OCI-LY7 (cell line): ENCODE data around the gene SMPD3. TPM values are rescaled to one million over a fixed set of nuclear protein-coding genes. Genes with fewer than 3 reads are reported as not detected.

ENCODE experiments used
- BruUV-seq: library from RNA; stranded (reverse); fragments of 400-500 nt; replicated peaks from 2 replicates; lab custom pipeline; 2021; lab: Mats Ljungman, UMichigan
- CTCF ChIA-PET: fragments of 300-600 bp; sonication (Branson Sonifier 250); formaldehyde crosslinking; loops from one replicate; lab custom pipeline; 2022; ENCODE audit warnings: antibody characterized with exemption; ENCODE audit not compliant: unreplicated experiment; lab: Charles Lee
- POLR2A ChIA-PET: fragments of 300-600 bp; sonication (Branson Sonifier 250); formaldehyde crosslinking; loops from one replicate; lab custom pipeline; 2022; ENCODE audit warnings: antibody characterized with exemption; lab: Charles Lee
- DNase-seq: peaks from one replicate; pipeline ENCODE4 v3.0.0-alpha.2; 2015; ENCODE audit warnings: low spot score
- H2AFZ ChIP-seq: fragments of 200-600 bp; sonication (generic), shearing (Covaris generic); 2 replicates; pipeline ENCODE4 v1.6.1; 2014; ENCODE audit warnings: mild to moderate bottlenecking, antibody characterized with exemption, low read length, moderate library complexity
- H3K27ac ChIP-seq: fragments of 200-600 bp; sonication (generic); 2 replicates; pipeline ENCODE4 v1.5.1; 2014; ENCODE audit warnings: mixed run types, low read depth, mild to moderate bottlenecking, moderate library complexity, low read length, inconsistent platforms; ENCODE audit not compliant: poor library complexity, severe bottlenecking
- H3K36me3 ChIP-seq: fragments of 200-600 bp; sonication (generic); 2 replicates; pipeline ENCODE4 v1.6.1; 2014; ENCODE audit warnings: mild to moderate bottlenecking, antibody characterized with exemption, low read length, moderate library complexity, mixed read lengths; ENCODE audit not compliant: insufficient read depth
- H3K4me1 ChIP-seq: fragments of 200-600 bp; sonication (generic); 2 replicates; pipeline ENCODE4 v1.5.1; 2014; ENCODE audit warnings: mild to moderate bottlenecking, low read length; ENCODE audit not compliant: insufficient read depth, poor library complexity, severe bottlenecking
- H3K4me2 ChIP-seq: fragments of 200-600 bp; sonication (generic); 2 replicates; pipeline ENCODE4 v1.6.1; 2014; ENCODE audit warnings: mild to moderate bottlenecking, low read length
- H3K4me3 ChIP-seq: fragments of 200-600 bp; sonication (generic); 2 replicates; pipeline ENCODE4 v1.5.1; 2014; ENCODE audit warnings: mild to moderate bottlenecking, low read depth, low read length; ENCODE audit not compliant: poor library complexity, severe bottlenecking
- H3K79me2 ChIP-seq: fragments of 200-600 bp; sonication (generic); 2 replicates; pipeline ENCODE4 v1.6.1; 2016; ENCODE audit warnings: low read depth, mild to moderate bottlenecking, low read length, moderate library complexity, mixed read lengths; ENCODE audit not compliant: insufficient read depth
- H3K9me2 ChIP-seq: fragments of 200-600 bp; sonication (generic); 2 replicates; pipeline ENCODE4 v1.6.1; 2016; ENCODE audit warnings: mild to moderate bottlenecking, low read length, mixed read lengths; ENCODE audit not compliant: insufficient read depth
- H3K9me3 ChIP-seq: fragments of 200-600 bp; sonication (generic); 2 replicates; pipeline ENCODE4 v1.6.1; 2014; ENCODE audit warnings: mild to moderate bottlenecking, mixed run types, low read length, mixed read lengths
- H4K20me1 ChIP-seq: fragments of 200-600 bp; sonication (generic); 2 replicates; pipeline ENCODE4 v1.6.1; 2014; ENCODE audit warnings: mild to moderate bottlenecking, antibody characterized with exemption, low read length, moderate library complexity, mixed read lengths; ENCODE audit not compliant: insufficient read depth
- CTCF ChIP-seq: fragments of 200-600 bp; sonication (generic); conservative IDR thresholded peaks from 2 replicates; pipeline ENCODE4 v1.5.1; 2014; ENCODE audit warnings: mild to moderate bottlenecking, antibody characterized with exemption, low read length, moderate library complexity, mixed read lengths
- EZH2phosphoT487 ChIP-seq: fragments of 200-600 bp; sonication (generic); IDR thresholded peaks from 2 replicates; pipeline ENCODE4 v1.6.1; 2018; ENCODE audit warnings: low read depth, borderline replicate concordance, mild to moderate bottlenecking, mixed run types, antibody characterized with exemption, low read length, moderate library complexity, mixed read lengths
- intact Hi-C: fragments of 100-400 bp; cut with micrococcal nuclease; formaldehyde crosslinking; loops from one replicate; pipeline ENCODE4 v1.10.0; 2022; ENCODE audit not compliant: unreplicated experiment
- total RNA-seq, 2 experiments: library from RNA; depleted of rRNA in 1 of 2; stranded (reverse); fragments of >200 nt in 1 of 2; shearing (Covaris generic) in 1 of 2; gene quantifications; 2 replicates each; pipeline ENCODE4 v1.2.3, GENCODE V29; 2014 to 2022

Gene SMPD3
- total RNA-seq, 2 experiments from 2014 or later = 0.16 to 0.51 TPM

GRCh38 chr16:68434624-68435210 lies 13.6 kb downstream of the SMPD3 start:
- H3K36me3 ChIP-seq = no peaks in the 10 kb centered on the region
- no peak overlapping the region for H2AFZ ChIP-seq
- DNase-seq = no peak
- BruUV-seq = no TSS peak
- H3K9me3 ChIP-seq = peaks cover 7% of the 10 kb centered on the region; the same call in 1 of the 2 replicates
- no peaks in the 10 kb centered on the region for H3K9me2 ChIP-seq
- intact Hi-C loops = no loop called here
- H3K4me1 ChIP-seq = no peaks in the 10 kb centered on the region
- no peak overlapping the region for H3K4me2 ChIP-seq
- H4K20me1 ChIP-seq = no peaks in the 10 kb centered on the region
- no peak overlapping the region for H3K27ac ChIP-seq
- no peaks in the 10 kb centered on the region for H3K79me2 ChIP-seq
- no peak overlapping the region for H3K4me3 ChIP-seq
- CTCF ChIA-PET = no interaction called here
- TF ChIP-seq CTCF (no peak), EZH2phosphoT487 (no peak)
- POLR2A ChIA-PET = interaction anchor here (0.6 kb wide), 1 partner anchor 285 kb away, joined by 3 read pairs; no protein-coding TSS in a partner anchor

- CTCF ChIA-PET = no interaction called here
- DNase-seq = no peak
- Histone ChIP-seq H3K4me3 (no peak overlapping the region), H3K79me2 (no peaks in the 10 kb centered on the region), H3K4me1 (no peaks in the 10 kb centered on the region), H3K9me3 (peaks cover 7% of the 10 kb centered on the region; the same call in 1 of the 2 replicates), H2AFZ (no peak overlapping the region), H3K4me2 (no peak overlapping the region), H4K20me1 (no peaks in the 10 kb centered on the region), H3K27ac (no peak overlapping the region), H3K36me3 (no peaks in the 10 kb centered on the region), H3K9me2 (no peaks in the 10 kb centered on the region)
- intact Hi-C loops = no loop called here
- BruUV-seq = no TSS peak
- TF ChIP-seq CTCF = no peak
- no peak for TF ChIP-seq EZH2phosphoT487
- POLR2A ChIA-PET = no interaction called here
Measured at GRCh38 chr16:68433316-68433715, 15.0 kb downstream of the SMPD3 start.

- intact Hi-C loops = no loop called here
- no peak for DNase-seq
- Histone ChIP-seq H3K9me2 (no peaks in the 10 kb centered on the region), H3K4me3 (no peak overlapping the region), H3K36me3 (no peaks in the 10 kb centered on the region), H3K79me2 (no peaks in the 10 kb centered on the region), H3K4me2 (no peak overlapping the region), H3K9me3 (peaks cover 7% of the 10 kb centered on the region; the same call in 1 of the 2 replicates), H3K4me1 (no peaks in the 10 kb centered on the region), H2AFZ (no peak overlapping the region), H3K27ac (no peak overlapping the region), H4K20me1 (no peaks in the 10 kb centered on the region)
- CTCF ChIA-PET = no interaction called here
- POLR2A ChIA-PET = no interaction called here
- no TSS peak for BruUV-seq
- TF ChIP-seq CTCF (no peak), EZH2phosphoT487 (no peak)
Measured at GRCh38 chr16:68432701-68433100, 15.6 kb downstream of the SMPD3 start.
